Measurements from ENCODE around the gene ARL13A. TPM values are rescaled to one million over a fixed set of nuclear protein-coding genes. Genes with fewer than 3 reads are reported as not detected.
"Not testable (repeated sequence)": the region's sequence is repeated elsewhere in the genome, so short reads cannot be mapped to it uniquely, and the experiment has no call there.

ARL13A gene
- not detected in 2 replicates for total RNA-seq

DNA sequence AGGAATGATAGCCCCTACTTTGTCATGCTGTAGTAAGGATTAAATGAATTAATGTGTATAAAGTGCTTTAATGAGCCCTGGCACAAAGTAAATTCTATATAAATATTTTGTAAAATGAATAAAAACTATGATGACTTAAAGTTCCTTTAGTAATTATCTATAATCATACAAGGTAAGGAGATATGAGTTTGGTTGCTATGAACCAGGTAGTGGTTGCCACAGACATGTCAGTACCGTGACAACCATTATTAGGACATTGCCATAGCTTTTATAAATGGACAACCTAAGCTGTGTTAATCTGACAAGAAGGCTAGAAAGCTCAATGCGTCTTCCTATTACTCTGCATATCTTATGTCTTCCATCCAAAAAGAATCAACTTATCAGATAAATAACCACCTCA lies at the start of gene ARL13A:
Gene ARL13A (plus strand): TSS at position 301 of the 400 bp plus-strand sequence. CDS start 3,982 bp downstream, outside the sequence.
- no peak for DNase-seq

DNA sequence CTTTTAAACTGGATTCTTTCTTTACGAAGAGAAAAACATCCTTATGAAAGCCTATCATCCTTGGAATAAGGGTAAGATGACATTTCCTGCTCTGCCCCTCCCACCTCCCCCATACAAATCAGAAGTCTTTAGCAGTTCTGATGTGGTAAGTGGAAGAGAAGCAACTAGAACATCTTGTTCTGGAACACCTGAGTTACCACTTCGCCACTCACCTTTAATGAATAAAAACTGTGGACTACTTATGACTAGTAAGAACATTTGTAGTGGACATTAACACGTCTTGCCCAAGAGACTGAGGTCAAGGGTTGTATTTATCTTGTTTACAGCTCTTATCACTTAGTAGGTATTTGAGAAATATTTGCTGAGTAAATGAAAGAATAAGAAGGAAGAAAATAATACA lies 45.1 kb upstream of the ARL13A start:
- DNase-seq, result no peak

DNA sequence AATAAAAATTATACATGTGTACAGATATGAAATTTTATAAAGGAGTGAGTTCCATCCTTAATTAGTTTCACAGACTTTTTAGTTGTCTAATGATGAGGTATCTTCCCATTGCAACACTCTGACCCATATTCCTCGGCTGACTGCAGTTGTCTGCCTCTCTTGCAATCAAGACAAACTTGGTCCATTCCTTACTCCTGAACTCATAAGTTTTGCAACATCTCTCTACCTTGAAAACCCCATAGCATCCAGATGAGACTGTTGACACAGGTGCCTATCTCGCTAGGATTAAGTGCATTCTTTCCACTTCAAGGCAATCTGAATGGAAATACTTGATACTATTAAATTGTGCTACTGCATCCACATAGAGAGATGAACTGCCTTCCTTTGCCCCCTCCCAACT lies 43.1 kb upstream of the ARL13A start:
- no peak for DNase-seq

DNA sequence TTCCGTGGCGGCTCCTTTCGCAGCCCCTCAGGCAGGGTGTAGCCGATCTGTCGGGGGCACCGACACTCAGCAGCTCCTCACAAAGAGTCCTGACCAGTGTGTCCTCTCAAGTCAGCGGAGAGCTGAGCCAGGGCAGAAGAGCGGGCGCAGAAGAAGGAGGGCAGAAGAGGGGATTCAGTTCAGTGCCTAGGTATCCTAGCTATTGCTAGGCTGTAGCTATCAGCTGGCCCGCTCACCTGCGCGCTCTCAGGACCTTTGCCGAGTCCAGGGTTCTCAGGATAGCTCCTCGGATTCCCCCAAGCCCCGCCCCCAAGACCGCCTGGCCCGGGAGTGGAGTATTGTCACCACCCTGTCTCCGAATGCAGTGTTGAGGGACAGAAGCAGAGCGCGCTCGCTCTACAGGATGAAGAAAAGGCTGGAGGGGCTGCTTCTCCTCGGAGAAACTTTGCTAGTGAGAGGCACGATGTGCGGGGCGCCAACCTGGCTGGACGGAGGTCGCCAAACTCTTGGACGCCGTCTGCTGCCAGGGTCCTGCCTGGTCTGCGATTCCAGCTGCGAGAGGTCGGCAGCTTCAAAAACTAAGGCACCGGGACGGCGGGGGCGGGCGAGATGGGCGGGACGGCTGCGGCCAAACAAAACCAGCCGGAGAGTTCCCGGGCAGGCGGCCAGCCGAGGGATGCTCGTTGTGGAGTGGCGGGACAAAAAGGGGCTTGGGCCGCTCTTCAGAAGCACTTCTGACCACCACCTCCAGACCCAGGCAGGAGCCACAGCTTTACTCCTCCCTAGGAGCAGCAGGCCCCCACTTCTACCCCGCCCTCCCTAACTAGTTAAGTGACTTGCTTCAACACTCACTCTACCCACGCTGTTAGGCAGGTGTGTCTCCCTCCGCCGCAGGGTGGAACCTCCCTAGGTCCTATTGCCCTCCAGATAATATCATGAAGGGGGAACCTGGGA lies 40.6 kb upstream of the ARL13A start, which contains the start of gene XKRX:
Gene XKRX (minus strand): TSS at position 258 of the 954 bp plus-strand sequence. CDS start 613 bp downstream, outside the sequence.
- peak; percentile 41 for DNase-seq

DNA sequence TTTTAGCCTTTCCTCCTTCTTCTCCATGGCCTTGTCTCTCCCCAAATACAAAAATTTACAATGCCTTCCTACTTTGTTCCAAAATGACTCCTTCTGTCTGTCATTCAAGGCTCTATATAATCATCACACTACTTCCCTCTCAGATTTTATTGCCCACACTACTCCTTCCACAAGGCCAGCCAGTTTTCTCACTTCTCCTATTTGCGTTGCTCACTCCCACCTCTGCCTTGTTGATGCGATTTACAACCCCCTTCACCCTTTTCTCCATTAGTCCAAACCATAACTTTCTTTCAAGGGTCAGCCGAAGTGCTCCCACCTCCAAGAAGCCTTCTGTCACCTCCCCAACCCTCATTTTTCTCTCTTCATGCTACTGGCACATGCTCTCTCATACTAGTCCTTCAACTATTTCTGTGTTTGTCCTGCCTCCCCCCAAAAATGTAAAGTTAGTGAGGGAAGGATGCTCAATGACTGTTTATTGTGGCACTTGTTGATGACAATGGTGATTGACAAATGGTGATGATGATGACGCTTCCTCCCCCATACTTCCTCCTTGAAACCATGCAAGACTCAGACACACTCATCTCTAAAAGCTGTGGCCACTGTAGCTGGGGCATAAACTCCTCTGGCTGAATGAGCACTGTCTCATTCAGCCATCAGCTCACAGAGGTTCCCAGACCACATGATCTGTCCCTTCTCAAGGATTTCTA lies 38.1 kb upstream of the ARL13A start:
- no peak for DNase-seq

DNA sequence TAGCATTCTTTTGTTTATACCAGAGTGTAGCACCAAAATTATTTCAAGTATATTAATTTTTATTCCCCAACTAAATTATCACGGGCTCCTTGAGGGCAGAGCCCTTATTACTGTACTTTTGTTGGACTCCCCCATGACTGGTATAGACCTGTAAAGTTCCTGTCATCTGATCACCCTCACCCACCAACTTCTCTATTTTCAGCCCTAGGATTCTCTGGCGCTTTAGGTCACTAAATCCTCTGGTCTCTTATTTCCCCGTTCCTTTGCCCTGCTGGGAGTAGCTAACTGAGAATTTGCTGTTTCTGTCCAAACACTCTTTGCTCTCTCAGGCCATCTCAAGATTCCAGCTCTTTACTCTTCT lies 37.6 kb upstream of the ARL13A start:
- DNase-seq, result no peak

DNA sequence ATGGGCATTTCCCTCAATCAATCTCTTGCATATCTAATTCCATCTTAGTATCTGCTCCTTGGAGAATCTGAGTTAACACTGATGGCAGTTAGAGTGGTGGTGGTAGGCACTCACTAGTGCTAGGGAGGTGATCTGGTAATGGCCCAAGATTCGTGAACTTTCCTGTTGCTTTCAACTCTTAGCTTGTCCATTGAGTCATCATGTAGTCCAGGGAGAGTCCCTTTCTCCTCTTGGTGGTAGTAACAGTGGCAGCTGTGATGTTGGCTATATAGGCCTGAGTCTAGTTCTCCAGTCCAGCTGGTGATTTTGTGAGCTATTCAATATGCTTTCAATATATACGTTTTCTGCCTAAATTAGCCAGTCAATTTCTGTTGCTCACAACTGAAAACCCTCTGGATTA lies 33.7 kb upstream of the ARL13A start:
- no peak for DNase-seq

DNA sequence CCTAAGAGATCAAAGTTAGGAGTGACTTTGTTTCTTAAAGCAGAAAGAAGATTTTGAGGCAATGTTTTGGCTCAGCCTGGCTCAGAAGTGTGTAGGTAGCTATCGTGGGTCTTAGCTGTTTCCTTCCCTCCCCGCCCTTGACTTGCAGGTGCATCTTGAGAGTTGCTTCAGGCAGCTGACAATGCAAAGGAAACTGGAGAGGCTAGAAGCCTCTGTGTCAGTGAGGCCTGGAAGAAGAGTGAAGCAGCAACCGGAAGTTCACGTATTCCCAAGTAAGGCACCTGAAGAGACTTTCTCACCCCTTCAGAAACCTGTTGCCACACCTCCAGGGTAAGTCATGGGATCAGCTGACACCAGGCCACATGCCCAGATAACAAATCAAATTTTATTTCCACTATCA lies 30.2 kb upstream of the ARL13A start:
- DNase-seq, result no peak

DNA sequence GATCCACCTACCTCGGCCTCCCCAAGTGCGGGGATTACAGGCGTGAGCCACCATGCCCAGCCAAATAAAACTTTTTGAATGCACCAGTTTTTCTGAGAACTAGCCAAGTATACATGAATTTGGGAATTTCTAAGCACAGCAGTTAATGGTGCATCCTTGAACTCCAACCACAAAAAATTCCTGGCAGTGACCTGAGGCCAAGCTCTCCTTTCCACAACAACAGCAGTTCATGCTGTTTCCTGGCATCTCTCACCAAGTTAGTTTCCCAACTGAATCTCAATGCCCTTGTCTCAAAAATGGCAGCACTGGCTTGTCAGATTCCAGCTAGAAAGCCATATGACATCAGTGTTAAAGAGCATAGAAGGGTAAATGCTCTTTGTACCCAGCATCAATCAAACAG lies 24.9 kb upstream of the ARL13A start:
- no peak for DNase-seq

DNA sequence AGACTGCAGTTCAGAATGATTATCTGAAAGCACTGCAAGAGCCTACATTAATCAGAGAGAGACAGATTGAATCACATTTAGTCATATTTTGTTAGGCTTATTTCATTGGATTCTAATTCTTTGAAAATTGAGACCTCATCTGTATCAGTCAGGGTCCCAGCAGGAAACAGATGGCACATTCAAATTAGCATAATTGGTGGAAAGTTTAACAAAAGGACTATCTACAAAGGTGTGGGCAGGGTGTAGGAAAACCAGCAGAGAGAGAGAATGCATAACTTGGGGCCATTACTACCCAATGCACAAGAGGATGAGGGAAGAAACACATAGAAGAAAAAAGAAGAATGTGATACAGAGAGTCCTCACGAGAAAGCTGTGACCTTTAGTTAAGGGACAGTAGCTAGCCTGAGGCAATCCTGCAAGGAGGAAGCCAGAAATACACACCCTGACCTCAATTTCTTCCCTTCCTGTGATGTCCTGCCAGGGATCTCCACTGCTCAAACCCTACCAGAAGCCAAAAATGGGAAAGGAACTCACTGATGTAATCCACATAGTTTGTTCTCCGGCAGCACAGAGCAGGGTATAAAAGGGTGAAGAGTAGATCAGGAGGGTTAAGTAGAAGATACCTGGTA lies 23.1 kb upstream of the ARL13A start:
- DNase-seq, result no peak

DNA sequence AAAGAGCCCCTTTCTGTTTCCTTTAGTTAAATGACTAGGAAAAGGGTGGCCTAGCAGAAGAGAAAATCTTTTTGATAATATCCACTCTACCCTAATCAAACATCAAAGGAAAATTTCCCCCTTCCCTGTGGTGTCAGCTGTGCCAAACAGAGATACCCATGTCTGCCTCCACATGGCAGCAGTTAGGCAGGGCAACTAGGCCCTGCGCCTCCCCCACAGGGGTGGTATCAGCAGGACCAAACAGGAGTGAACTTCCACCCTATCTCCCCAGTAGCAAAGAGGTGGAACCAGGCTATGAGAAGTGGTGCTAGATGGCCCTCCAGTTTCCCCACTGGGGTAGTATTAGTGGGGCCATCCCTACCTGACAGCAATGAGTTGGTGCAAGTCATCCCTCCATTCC lies 21.0 kb upstream of the ARL13A start:
- no peak for DNase-seq

DNA sequence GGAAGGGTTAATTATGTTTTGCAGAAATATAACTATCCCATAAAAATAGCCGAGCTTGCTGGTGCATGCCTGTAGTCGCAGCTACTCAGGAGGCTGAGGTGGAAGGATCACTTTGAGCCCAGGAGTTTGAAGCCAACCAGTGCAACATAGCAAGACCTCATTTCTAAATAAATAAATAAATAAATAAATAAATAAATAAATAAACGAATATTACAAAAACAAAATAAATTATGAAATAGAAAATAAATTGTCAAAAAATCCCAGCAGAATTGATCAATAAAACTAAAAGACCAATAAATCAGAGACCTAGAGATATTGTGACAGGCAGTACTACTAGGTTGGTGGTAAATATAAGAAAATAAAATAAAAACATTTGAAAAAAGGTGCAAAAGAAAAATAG lies 6.7 kb upstream of the ARL13A start:
- no peak for DNase-seq

DNA sequence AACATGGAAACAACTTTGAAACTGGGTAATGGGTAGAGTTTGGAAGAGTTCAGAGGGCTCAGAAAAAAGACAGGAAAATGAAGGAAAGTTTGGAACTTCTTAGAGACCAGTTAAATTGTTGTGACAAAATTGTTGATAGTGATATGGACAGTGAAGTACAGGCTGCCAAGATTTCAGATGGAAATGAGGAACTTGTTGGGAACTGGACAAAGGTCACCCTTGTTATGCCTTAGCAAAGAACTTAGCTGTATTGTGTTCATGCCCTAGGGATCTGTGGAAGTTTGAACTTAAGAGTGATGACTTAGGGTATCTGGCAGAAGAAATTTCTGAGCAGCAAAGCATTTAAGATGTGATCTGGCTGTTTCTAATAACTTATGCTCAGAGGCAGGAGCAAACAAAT lies 5.1 kb upstream of the ARL13A start:
- peak; percentile 34 for DNase-seq

DNA sequence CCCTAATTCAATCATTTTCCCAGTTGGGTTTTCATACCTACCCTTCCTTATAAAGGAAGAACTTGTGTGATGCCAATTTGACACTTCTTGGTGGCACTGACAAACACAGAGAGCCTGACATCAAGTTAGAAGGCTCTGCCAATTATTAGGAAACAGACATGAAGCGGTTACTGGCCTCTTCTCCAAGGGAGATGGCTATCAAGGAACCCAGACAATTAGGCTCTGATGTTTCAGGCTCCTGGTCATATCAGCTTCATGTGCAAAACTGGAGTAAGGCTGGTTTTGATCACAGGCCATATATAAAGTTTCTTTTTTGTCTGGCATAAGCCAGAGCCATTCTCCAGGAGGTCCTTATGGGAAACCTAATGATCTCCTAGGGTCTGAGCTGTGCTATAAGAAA lies 428 bp downstream of the ARL13A start:
- DNase-seq, result no peak

DNA sequence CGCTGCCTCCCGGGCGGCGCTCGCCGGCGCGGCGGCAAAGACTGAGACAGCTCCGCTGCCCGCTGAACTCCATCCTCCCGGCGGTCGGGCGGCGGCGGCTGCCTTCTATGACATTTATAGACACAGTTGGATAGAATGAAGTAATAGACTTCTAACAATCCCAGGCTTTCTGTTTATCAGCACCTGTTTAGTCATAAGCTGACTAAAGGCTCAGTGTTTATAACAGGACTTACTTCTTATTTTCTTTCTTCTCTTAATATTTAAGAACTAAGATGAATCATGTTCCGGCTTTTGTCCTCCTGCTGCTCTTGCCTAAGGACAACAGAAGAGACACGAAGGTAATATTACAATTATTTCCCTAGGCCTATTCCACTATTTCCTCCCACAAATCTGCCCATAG lies 3.9 kb downstream of the ARL13A start:
- DNase-seq, result peak; percentile 76

DNA sequence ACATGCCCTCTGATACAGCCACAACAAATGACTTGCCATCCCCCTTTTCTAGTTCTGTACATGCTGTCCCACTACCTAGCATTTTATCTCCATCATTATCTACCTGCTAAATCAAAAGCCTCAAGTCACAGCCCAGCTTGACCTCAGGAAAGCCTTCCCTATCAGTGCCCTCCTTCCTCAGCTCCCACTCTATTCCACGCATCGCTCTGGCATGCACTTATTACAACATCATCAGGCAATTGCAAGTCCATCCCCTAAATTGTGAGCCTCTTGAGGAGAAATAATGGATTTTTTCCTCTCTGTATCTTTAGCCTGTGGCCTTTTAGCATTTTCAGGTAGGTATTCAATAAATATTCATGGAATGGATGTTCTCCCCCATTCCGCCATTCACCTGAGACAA lies 5.7 kb downstream of the ARL13A start:
- no peak for DNase-seq

DNA sequence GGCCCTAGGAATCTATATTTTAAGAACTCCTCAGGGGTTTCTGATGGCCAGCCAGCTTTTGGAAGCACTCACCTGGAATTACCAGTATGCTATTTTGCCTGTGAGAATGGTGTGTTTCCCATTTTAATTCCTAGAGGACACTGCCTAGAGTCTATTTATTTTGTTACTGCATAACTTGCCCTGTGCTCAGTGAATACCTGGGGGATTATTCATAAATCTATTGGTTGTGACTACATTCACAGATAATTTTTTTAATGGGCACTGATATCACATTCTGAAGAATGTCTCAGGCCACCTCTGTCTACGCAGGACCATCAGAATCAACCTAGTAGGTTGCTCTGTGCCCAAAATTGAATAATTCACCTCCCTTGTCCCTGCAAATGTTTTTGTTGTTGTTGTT lies 6.7 kb downstream of the ARL13A start:
- DNase-seq, result no peak

DNA sequence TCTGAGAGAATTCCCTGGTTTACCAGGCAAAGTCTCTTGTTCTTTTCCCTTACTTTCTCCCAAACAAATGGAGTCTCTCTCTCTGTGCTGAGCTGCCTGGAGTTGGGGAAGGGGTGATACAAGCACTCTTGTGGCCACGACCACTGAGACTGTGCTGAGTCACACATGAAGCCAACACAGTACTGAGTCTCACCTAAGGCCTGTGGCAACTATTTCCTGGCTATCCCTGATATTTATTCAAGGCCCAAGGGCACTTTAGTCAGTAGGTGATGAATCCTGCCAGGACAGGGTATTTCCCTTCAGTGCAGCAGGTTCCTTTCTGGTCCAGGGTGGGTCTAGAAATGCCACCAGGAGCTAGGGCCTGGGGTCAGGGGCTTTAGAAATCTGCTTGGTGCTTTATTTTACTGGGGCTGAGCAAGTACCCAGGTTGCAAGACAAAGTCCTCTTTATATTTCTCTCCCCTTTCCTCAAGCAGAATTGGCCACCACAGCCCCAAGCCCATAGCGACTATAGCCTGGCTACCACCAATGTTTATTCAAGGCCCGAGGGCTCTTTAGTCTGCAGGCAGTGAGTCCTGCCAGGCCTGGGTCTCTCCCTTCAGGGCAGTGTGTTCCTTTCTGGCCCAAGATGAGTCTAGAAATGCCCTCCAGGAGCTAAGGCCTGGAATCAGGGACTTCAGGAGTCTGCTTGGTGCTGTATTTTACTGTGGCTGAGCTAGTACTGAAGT lies 10.5 kb downstream of the ARL13A start:
- no peak for DNase-seq

DNA sequence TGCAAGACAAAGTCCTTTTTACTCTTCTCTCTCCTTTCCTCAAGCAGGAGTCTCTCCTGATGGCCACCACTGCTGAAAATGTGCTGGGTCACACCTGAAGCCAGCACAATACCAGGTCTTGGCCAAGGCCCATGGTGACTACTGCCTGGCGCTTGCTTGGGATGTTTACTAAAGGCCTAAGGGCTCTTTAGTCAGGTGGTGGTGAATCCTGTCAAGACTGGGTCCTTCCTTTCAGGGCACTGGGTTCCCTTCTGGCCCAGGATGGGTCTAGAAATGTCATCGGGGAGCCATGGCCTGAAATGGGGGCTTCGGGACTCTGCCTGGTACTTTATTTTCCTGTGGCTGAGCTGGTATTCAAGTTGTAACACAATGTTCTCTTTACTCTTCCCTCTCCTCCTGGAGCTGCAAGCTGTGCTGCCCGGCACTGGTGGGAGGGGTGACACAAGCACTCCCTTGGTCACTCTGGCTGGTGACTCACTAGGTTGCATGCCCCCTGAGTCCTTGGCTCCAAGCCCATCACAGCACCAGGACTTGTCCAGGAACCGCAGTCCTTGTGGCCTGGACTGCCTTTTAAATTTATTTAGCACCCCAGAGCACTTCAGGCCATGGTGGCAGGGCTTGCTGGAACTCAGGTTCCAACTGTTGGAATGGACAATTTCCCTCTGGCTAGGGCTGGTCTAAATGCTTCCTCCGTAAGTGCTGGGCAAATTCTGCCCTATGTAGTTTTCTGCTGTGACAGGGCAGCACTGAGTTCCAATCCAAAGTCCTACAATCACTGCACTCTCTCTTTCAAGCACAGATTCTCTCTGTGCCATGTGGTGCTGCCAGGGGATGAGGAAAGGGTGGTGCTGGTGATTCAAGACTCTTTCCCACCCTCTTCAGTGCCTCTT lies 11.3 kb downstream of the ARL13A start:
- peak; percentile 78 for DNase-seq

DNA sequence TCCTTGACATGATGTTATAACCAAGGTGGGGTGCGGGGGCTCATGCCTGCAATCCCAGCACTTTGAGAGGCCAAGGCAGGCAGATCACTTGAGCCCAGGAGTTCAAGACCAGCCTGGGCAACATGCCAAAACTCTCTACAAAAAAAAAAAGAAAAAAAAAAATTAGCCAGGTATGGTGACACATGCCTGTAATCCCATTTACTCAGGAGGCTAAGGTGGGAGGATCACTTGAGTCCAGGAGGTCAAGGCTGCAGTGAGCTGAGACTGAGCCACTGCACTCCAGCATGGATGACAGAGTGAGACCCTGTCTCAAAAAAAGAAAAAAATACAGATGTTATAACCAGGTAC lies 12.0 kb downstream of the ARL13A start:
- DNase-seq, result not testable (repeated sequence)

DNA sequence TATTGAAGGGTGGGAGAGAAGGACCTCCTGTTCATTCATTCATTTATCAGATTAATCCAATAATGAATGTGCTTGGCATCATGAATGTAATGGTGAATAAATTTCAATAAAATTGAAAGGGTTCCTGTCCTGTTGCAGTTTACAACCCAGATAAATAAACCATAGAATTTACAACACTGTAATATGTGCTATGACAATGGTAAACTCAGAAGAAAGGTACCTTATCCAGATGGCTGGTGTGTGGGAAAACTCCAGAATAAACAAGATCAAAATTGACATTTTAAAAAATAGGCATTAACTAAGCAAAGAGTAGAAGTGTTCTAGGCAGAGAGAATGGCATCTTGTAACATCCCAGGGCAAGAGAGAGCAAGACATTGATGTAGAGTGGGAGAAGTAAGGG lies 15.3 kb downstream of the ARL13A start:
- no peak for DNase-seq

DNA sequence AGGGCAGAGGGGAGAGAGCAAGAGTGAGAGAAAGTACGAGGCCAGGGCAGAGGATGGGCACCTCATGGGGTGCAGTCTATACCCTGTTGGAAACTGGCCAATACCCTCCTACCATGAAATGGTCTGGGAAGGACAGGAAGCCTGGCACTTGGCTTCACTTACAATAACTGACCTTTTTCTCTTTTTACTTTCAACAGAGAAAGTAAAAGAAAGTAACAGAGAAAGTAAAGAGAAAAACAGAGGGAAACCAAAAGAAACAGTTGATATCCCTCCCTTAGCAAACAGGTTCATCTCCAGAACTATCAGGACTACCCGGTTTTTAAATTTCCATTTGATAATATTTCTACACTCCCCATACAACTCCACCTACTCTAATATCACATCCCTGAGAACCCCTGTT lies 20.6 kb downstream of the ARL13A start:
- DNase-seq, result no peak
